Suprapubic skin (tissue), 4 donors: ENCODE data around the gene CLGN. TPM values are rescaled to one million over a fixed set of nuclear protein-coding genes. Genes with fewer than 3 reads are reported as not detected.
"Not testable (repeated sequence)": the region's sequence is repeated elsewhere in the genome, so short reads cannot be mapped to it uniquely, and the experiment has no call there.

Source experiments
- DNase-seq, 2 donors: peaks; one replicate each; pipeline ENCODE4 v3.0.0-alpha.2; 2019; ENCODE audit warnings: low spot score in 2 of 2
- H3K27ac ChIP-seq: fragments of 200-600 bp; sonication (generic); one replicate; pipeline ENCODE4 v1.5.1; 2019
- H3K27me3 ChIP-seq: fragments of 200-600 bp; sonication (generic); one replicate; pipeline ENCODE4 v1.5.1; 2019
- H3K36me3 ChIP-seq: fragments of 200-600 bp; sonication (generic); one replicate; pipeline ENCODE4 v1.5.1; 2019
- H3K4me1 ChIP-seq: fragments of 200-600 bp; sonication (generic); one replicate; pipeline ENCODE4 v1.5.1; 2019
- H3K4me3 ChIP-seq: fragments of 200-600 bp; sonication (generic); one replicate; pipeline ENCODE4 v1.5.1; 2019; ENCODE audit warnings: mild to moderate bottlenecking
- H3K9me3 ChIP-seq: fragments of 200-600 bp; sonication (generic); one replicate; pipeline ENCODE4 v1.5.1; 2019
- CTCF ChIP-seq, 2 donors: fragments of 200-600 bp in 1 of 2; fragments of 450-650 bp in 1 of 2; sonication (generic) in 1 of 2; IDR thresholded peaks; one replicate each; pipeline ENCODE4 v1.5.1; 2016 to 2019; ENCODE audit warnings: antibody characterized with exemption in 2 of 2, mild to moderate bottlenecking in 1 of 2, moderate library complexity in 1 of 2
- EP300 ChIP-seq: sonication (generic); formaldehyde crosslinking; IDR thresholded peaks from one replicate; pipeline ENCODE4 v1.6.1; 2017; ENCODE audit warnings: antibody characterized with exemption
- POLR2A ChIP-seq, 2 donors: fragments of 450-650 bp; IDR thresholded peaks; one replicate each; pipeline ENCODE4 v1.6.1; 2017; ENCODE audit warnings: antibody characterized with exemption in 2 of 2, mild to moderate bottlenecking in 2 of 2, moderate library complexity in 2 of 2
- POLR2AphosphoS5 ChIP-seq, 3 donors: sonication (generic); formaldehyde crosslinking; IDR thresholded peaks; one replicate each; pipeline ENCODE4 v1.6.1; 2017; ENCODE audit warnings: antibody characterized with exemption in 3 of 3
- WGBS: methylation state at CpG from one replicate; pipeline ENCODE4 v1.1.5; 2018; 5-methylcytosine and 5-hydroxymethylcytosine counted together
- total RNA-seq, 4 donors: library from RNA; depleted of rRNA; stranded (reverse); fragments of >200 nt; gene quantifications; one replicate each; pipeline ENCODE4 v1.1.0, GENCODE V29; 2016

The CLGN gene
- total RNA-seq, 4 donors from 2014 or later, result 0.34 to 1.1 (median 0.51) TPM; not detected in 1

GRCh38 chr4:140463614-140464013 is 36.2 kb upstream of the CLGN start:
- 80% methylated on average over 1 of the region's 1 CpG for WGBS
- TF ChIP-seq POLR2AphosphoS5 (IDR thresholded peaks at IDR 0.05) (no peak), EP300 (no peak), POLR2A (IDR thresholded peaks at IDR 0.05) (no peak), CTCF (IDR thresholded peaks at IDR 0.05) (no peak)

GRCh38 chr4:140463182-140463581 is 35.7 kb upstream of the CLGN start:
- TF ChIP-seq POLR2AphosphoS5 (IDR thresholded peaks at IDR 0.05) (no peak), CTCF (IDR thresholded peaks at IDR 0.05) (no peak), POLR2A (IDR thresholded peaks at IDR 0.05) (no peak), EP300 (no peak)
- WGBS, result 77% methylated on average over 3 of the region's 3 CpGs

More at GRCh38 chr4:140463614-140464013, 36.2 kb upstream of the CLGN start:
- H3K27ac ChIP-seq, result no peak overlapping the region
- H3K4me1 ChIP-seq, result no peaks in the 10 kb centered on the region
- H3K27me3 ChIP-seq, result no peaks in the 10 kb centered on the region
- H3K36me3 ChIP-seq, result no peaks in the 10 kb centered on the region
- H3K4me3 ChIP-seq, result no peak overlapping the region
- no peaks in the 10 kb centered on the region for H3K9me3 ChIP-seq
- DNase-seq, result no peak

GRCh38 chr4:140450352-140450751 is 22.9 kb upstream of the CLGN start:
- no peak for TF ChIP-seq EP300
- TF ChIP-seq CTCF (IDR thresholded peaks at IDR 0.05), result no peak
- no peak for TF ChIP-seq POLR2AphosphoS5 (IDR thresholded peaks at IDR 0.05)
- no peak for TF ChIP-seq POLR2A (IDR thresholded peaks at IDR 0.05)
- no peak for DNase-seq
- Histone ChIP-seq H3K4me1 (no peaks in the 10 kb centered on the region), H3K4me3 (no peak overlapping the region), H3K27ac (no peak overlapping the region), H3K9me3 (no peaks in the 10 kb centered on the region), H3K36me3 (no peaks in the 10 kb centered on the region), H3K27me3 (no peaks in the 10 kb centered on the region)
- 58% methylated on average over 3 of the region's 3 CpGs for WGBS

More at GRCh38 chr4:140463182-140463581, 35.7 kb upstream of the CLGN start:
- H3K27me3 ChIP-seq, result no peaks in the 10 kb centered on the region
- no peak overlapping the region for H3K4me3 ChIP-seq
- no peak overlapping the region for H3K27ac ChIP-seq
- H3K4me1 ChIP-seq, result no peaks in the 10 kb centered on the region
- H3K9me3 ChIP-seq, result no peaks in the 10 kb centered on the region
- no peaks in the 10 kb centered on the region for H3K36me3 ChIP-seq
- no peak for DNase-seq

- Histone ChIP-seq H3K36me3 (no peaks in the 10 kb centered on the region), H3K4me3 (no peak overlapping the region), H3K27ac (no peak overlapping the region), H3K27me3 (no peaks in the 10 kb centered on the region), H3K9me3 (no peaks in the 10 kb centered on the region), H3K4me1 (no peaks in the 10 kb centered on the region)
- no peak for DNase-seq
- 38% methylated on average over 2 of the region's 2 CpGs for WGBS
- TF ChIP-seq POLR2AphosphoS5 (IDR thresholded peaks at IDR 0.05) (no peak), CTCF (IDR thresholded peaks at IDR 0.05) (no peak), EP300 (no peak), POLR2A (IDR thresholded peaks at IDR 0.05) (no peak)
Measured at GRCh38 chr4:140448830-140449229, 21.4 kb upstream of the CLGN start.

GRCh38 chr4:140448162-140448561 is 20.7 kb upstream of the CLGN start:
- H3K9me3 ChIP-seq, result no peaks in the 10 kb centered on the region
- no peak overlapping the region for H3K4me3 ChIP-seq
- no peak for DNase-seq
- TF ChIP-seq POLR2AphosphoS5 (IDR thresholded peaks at IDR 0.05), result no peak
- TF ChIP-seq CTCF (IDR thresholded peaks at IDR 0.05), result no peak
- no peak for TF ChIP-seq EP300
- no peak for TF ChIP-seq POLR2A (IDR thresholded peaks at IDR 0.05)
- H3K27ac ChIP-seq, result no peak overlapping the region
- no peaks in the 10 kb centered on the region for H3K36me3 ChIP-seq
- H3K27me3 ChIP-seq, result no peaks in the 10 kb centered on the region
- H3K4me1 ChIP-seq, result no peaks in the 10 kb centered on the region
- WGBS, result 46% methylated on average over 3 of the region's 3 CpGs

DNA sequence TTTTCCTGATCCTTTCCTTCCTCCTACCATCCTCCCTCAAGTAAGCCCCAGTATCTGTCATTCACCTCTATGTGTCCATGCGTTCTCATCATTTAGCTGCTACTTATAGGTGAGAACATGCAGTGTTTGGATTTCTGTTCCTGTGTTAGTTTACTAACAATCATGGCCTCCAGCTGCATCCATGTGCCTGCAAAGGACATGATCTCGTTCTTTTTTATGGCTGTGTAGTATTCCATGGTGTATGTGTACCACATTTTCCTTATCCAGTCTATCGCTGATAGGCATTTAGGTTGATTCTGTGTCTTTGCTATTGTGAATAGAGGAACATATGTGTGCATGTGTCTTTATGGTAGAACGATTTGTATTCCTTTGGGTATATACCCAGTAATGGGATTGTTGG is 16.9 kb upstream of the CLGN start:
- not testable (repeated sequence) for DNase-seq, H3K9me3 ChIP-seq, H3K4me3 ChIP-seq, H3K27ac ChIP-seq, H3K36me3 ChIP-seq, H3K4me1 ChIP-seq, H3K27me3 ChIP-seq
- WGBS, result 92% methylated on average over 4 of the region's 4 CpGs
